ENCODE measurements around the gene KIFAP3. TPM values are rescaled to one million over a fixed set of nuclear protein-coding genes. Genes with fewer than 3 reads are reported as not detected.

KIFAP3 gene
- total RNA-seq, 2 experiments from 2014 or later, result 14.0 to 14.7 TPM

DNA sequence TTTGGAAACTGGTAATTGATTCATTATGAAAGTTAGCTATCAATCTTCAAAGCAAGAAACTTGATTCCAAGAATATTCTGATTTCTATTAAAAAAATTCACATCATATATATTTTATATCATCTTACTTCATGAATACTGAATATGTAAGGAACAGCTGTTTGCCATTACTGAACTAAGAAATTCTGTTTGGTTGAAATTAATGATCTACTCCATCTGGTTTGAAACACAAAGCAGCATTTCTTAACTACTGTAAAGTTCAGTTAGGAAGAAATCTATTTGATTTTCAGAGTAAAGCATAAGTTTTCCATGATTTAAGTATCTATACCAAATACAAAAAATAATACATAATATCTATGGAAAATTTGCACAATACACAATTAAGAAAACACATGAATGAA, 114.8 kb downstream of the KIFAP3 start:
- POLR2A ChIA-PET, result no interaction called here

DNA sequence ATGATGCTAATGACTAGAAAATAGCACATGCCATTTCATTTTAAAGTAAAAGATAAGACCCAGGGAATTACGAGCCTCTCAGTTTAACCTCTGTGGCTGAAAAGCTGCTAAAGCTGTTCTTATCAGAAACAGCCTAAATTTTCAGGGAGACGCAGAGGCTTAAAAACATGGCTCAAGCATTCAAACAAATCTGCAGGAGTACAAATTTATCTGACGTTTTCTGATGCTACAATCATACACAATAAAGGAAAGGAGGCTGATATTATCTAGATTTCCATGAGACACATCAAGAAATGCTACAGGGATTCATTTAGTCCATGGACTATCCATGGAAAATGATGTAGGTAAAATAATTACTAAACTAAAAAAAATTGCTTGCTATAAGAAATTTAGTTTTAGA, 115.5 kb downstream of the KIFAP3 start:
- CTCF ChIA-PET, result no interaction called here
- no peaks in the 10 kb centered on the region for H3K9me3 Mint-ChIP-seq
- no peaks in the 10 kb centered on the region for H3K4me1 Mint-ChIP-seq (ENCODE audit: low read depth)
- no peak overlapping the region for H3K27ac Mint-ChIP-seq
- POLR2A ChIA-PET, result no interaction called here
- H3K27me3 Mint-ChIP-seq, result no peaks in the 10 kb centered on the region
- TF ChIP-seq, protein P1, sequence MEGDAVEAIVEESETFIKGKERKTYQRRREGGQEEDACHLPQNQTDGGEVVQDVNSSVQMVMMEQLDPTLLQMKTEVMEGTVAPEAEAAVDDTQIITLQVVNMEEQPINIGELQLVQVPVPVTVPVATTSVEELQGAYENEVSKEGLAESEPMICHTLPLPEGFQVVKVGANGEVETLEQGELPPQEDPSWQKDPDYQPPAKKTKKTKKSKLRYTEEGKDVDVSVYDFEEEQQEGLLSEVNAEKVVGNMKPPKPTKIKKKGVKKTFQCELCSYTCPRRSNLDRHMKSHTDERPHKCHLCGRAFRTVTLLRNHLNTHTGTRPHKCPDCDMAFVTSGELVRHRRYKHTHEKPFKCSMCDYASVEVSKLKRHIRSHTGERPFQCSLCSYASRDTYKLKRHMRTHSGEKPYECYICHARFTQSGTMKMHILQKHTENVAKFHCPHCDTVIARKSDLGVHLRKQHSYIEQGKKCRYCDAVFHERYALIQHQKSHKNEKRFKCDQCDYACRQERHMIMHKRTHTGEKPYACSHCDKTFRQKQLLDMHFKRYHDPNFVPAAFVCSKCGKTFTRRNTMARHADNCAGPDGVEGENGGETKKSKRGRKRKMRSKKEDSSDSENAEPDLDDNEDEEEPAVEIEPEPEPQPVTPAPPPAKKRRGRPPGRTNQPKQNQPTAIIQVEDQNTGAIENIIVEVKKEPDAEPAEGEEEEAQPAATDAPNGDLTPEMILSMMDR (IDR thresholded peaks at IDR 0.05), result no peak
- ATAC-seq (no peak), DNase-seq (no peak)
- intact Hi-C loops (cut with micrococcal nuclease), result no loop called here
- H3K36me3 Mint-ChIP-seq (ENCODE audit: low read depth), result no peaks in the 10 kb centered on the region
- H3K4me3 Mint-ChIP-seq, result no peak overlapping the region

More for the DNA sequence above, 114.8 kb downstream of the KIFAP3 start:
- Mint-ChIP-seq H3K27me3 (no peaks in the 10 kb centered on the region), H3K4me3 (no peak overlapping the region), H3K27ac (no peak overlapping the region), H3K4me1 (ENCODE audit: low read depth) (no peaks in the 10 kb centered on the region), H3K36me3 (ENCODE audit: low read depth) (peaks cover 2% of the 10 kb centered on the region), H3K9me3 (no peaks in the 10 kb centered on the region)
- intact Hi-C loops (cut with micrococcal nuclease), result no loop called here
- CTCF ChIA-PET, result no interaction called here
- DNase-seq (no peak), ATAC-seq (no peak)
- TF ChIP-seq, protein P1 (IDR thresholded peaks at IDR 0.05), result no peak

DNA sequence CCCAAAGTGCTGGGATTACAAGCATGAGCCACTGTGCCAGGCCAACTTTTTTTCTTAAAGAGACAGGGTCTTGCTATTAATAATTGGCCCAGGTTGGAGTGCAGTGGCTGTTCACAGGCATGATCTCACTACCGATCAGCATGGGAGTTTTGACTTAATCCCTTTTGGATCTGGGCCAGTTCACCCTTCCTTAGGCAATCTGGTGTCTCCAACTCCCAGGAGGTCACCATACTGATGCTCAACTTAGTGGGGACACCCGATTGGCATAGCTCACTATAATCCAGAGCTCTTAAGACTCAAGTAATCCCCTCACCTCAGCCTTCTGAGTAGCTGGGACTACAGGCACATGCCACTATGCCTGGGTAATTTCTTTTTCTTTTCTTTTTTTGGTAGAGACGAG, 116.6 kb downstream of the KIFAP3 start:
- Mint-ChIP-seq H3K36me3 (ENCODE audit: low read depth) (no peaks in the 10 kb centered on the region), H3K27me3 (no peaks in the 10 kb centered on the region), H3K27ac (no peak overlapping the region), H3K4me3 (no peak overlapping the region), H3K9me3 (no peaks in the 10 kb centered on the region), H3K4me1 (ENCODE audit: low read depth) (no peaks in the 10 kb centered on the region)
- DNase-seq (no peak), ATAC-seq (no peak)
- intact Hi-C loops (cut with micrococcal nuclease), result no loop called here
- ChIA-PET POLR2A (interaction anchor here (0.6 kb wide), 1 partner anchor 557 kb away, joined by 3 read pairs; no protein-coding TSS in a partner anchor), CTCF (no interaction called here)
- TF ChIP-seq, protein P1 (IDR thresholded peaks at IDR 0.05), result no peak

DNA sequence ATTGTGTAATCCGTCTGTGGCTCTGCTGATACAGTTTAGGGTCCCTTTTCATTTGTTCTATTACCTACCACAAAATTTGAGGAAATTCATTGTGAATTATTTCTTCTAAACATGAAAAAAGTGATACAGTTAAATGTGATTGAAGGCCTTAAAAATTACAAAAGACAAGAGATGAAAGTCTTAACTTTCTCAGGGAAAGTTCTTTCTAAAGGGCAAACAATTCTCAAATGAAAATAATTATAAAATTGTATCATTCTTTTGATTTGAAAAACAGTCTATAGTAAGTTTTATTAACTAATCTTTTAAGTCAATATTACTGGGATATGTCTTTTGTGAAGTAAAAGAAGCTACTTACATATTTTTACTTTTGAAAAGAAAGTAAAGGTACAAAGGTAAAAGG, 123.4 kb downstream of the KIFAP3 start:
- Mint-ChIP-seq H3K4me3 (no peak overlapping the region), H3K4me1 (ENCODE audit: low read depth) (no peaks in the 10 kb centered on the region), H3K9me3 (no peaks in the 10 kb centered on the region), H3K36me3 (ENCODE audit: low read depth) (no peaks in the 10 kb centered on the region), H3K27ac (no peak overlapping the region), H3K27me3 (no peaks in the 10 kb centered on the region)
- CTCF ChIA-PET, result no interaction called here
- DNase-seq, result no peak
- no peak for ATAC-seq
- intact Hi-C loops (cut with micrococcal nuclease), result no loop called here
- TF ChIP-seq, protein P1 (IDR thresholded peaks at IDR 0.05), result no peak
- POLR2A ChIA-PET, result no interaction called here

DNA sequence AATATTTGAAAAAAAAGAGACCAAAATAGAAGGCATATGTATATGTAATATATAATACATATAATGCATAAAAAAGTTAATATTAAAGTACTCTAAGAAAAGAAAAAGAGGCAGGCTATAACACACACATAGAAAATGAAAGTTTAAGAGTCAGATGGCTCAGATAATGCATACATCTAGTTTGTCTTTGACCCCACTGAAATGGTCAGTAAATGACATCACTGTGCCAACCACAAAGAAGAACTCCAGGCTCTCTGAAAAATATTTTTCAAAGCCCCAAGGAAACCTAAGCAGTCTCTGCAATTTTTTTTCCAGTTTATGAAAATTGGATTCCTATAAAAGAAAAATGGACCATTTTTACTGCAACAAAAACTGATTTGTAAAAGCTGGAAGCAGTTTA, 125.4 kb downstream of the KIFAP3 start:
- no peaks in the 10 kb centered on the region for H3K27me3 Mint-ChIP-seq
- POLR2A ChIA-PET, result no interaction called here
- no peak overlapping the region for H3K27ac Mint-ChIP-seq
- DNase-seq (no peak), ATAC-seq (no peak)
- H3K36me3 Mint-ChIP-seq (ENCODE audit: low read depth), result no peaks in the 10 kb centered on the region
- no peaks in the 10 kb centered on the region for H3K4me1 Mint-ChIP-seq (ENCODE audit: low read depth)
- intact Hi-C loops (cut with micrococcal nuclease), result no loop called here
- TF ChIP-seq, protein P1 (IDR thresholded peaks at IDR 0.05), result no peak
- H3K4me3 Mint-ChIP-seq, result no peak overlapping the region
- CTCF ChIA-PET, result no interaction called here
- no peaks in the 10 kb centered on the region for H3K9me3 Mint-ChIP-seq
